Esophagus squamous epithelium (tissue), 5 donors: Measurements from ENCODE around the gene KDELR3. TPM values are rescaled to one million over a fixed set of nuclear protein-coding genes. Genes with fewer than 3 reads are reported as not detected.

Source experiments
- DNase-seq: peaks from one replicate; lab custom pipeline; 2025; lab: John Stamatoyannopoulos, UW
- H3K27ac ChIP-seq, 4 donors: fragments of 200-600 bp; sonication (generic); one replicate each; pipeline ENCODE4 v1.5.1; 2016 to 2019; ENCODE audit warnings: mild to moderate bottlenecking in 1 of 4
- H3K27me3 ChIP-seq, 4 donors: fragments of 200-600 bp; sonication (generic); 1 replicate in 3 of 4; 2 replicates in 1 of 4; pipeline versions ENCODE4 v1.5.1 to v1.6.0; 2017 to 2021; ENCODE audit warnings: antibody characterized with exemption in 1 of 4
- H3K36me3 ChIP-seq, 3 donors: fragments of 200-600 bp; sonication (generic); one replicate each; pipeline ENCODE4 v1.5.1; 2016 to 2019
- H3K4me1 ChIP-seq, 3 donors: fragments of 200-600 bp; sonication (generic); one replicate each; pipeline ENCODE4 v1.5.1; 2017 to 2019
- H3K4me3 ChIP-seq, 4 donors: fragments of 200-600 bp; sonication (generic); 1 replicate in 3 of 4; 2 replicates in 1 of 4; pipeline ENCODE4 v1.5.1; 2016 to 2019; ENCODE audit warnings: mild to moderate bottlenecking in 2 of 4, moderate library complexity in 1 of 4
- H3K9me3 ChIP-seq, 3 donors: fragments of 200-600 bp; sonication (generic); one replicate each; pipeline ENCODE4 v1.5.1; 2016 to 2019
- CTCF ChIP-seq, 6 experiments: fragments of 450-650 bp in 4 of 6; fragments of 200-600 bp in 2 of 6; sonication (generic) in 2 of 6; IDR thresholded peaks; one replicate each; pipeline ENCODE4 v1.5.1; 2016 to 2019; ENCODE audit warnings: antibody characterized with exemption in 6 of 6, mild to moderate bottlenecking in 4 of 6, moderate library complexity in 4 of 6
- POLR2A ChIP-seq, 4 donors: fragments of 450-650 bp; IDR thresholded peaks; one replicate each; pipeline ENCODE4 v1.6.1; 2017; ENCODE audit warnings: antibody characterized with exemption in 4 of 4, mild to moderate bottlenecking in 4 of 4, moderate library complexity in 3 of 4
- WGBS, 2 donors: methylation state at CpG; one replicate each; pipeline ENCODE4 v1.1.5; 2018; 5-methylcytosine and 5-hydroxymethylcytosine counted together
- intact Hi-C: fragments of 100-400 bp; cut with DNase I; formaldehyde crosslinking; loops from one replicate; pipeline ENCODE4 v1.15.0; 2022
- total RNA-seq, 4 donors: library from RNA; depleted of rRNA; stranded (reverse); fragments of >200 nt; gene quantifications; one replicate each; pipeline ENCODE4 v1.1.0, GENCODE V29; 2016
- donor health status: DM: yes; HTN: yes; CAD: no.

The KDELR3 gene
- total RNA-seq: 1 to 10 TPM; 1.1 to 9.6 (median 1.9) TPM

- TF ChIP-seq POLR2A (IDR thresholded peaks at IDR 0.05) (peak in 1 of 4 donors; percentile 47), CTCF (IDR thresholded peaks at IDR 0.05) (no peak)
- WGBS, 2 donors: 3% methylated on average over 13 of the region's 53 CpGs; no CpG with 5 or more reads in 1 of the 2 donors
These were observed at the start of gene KDELR3 for GRCh38 chr22:38467904-38468442. Gene KDELR3 (plus strand): TSS chr22:38468096. CDS start chr22:38468234, 138 bp downstream.

GRCh38 chr22:38418589-38418988 is 49.3 kb upstream of the KDELR3 start:
- H3K27ac ChIP-seq: no peak overlapping the region
- no peaks in the 10 kb centered on the region for H3K9me3 ChIP-seq
- DNase-seq: no peak
- H3K4me1 ChIP-seq: peaks cover 0 to 13% (median 3%) of the 10 kb centered on the region in 3 donors
- H3K4me3 ChIP-seq: no peak overlapping the region
- no peaks in the 10 kb centered on the region for H3K27me3 ChIP-seq
- intact Hi-C loops: no loop called here
- WGBS, 2 donors: 81 to 90% methylated on average over 14 of the region's 14 CpGs
- TF ChIP-seq POLR2A (IDR thresholded peaks at IDR 0.05) (no peak), CTCF (IDR thresholded peaks at IDR 0.05) (no peak)
- no peaks in the 10 kb centered on the region for H3K36me3 ChIP-seq

More at GRCh38 chr22:38467904-38468442, at the start of gene KDELR3:
- Histone ChIP-seq H3K27ac (peak within 1 kb of the TSS; percentile 37 to 65 (median 53)), H3K9me3 (no peaks in the 10 kb centered on the region), H3K27me3 (peaks cover 0 to 41% (median 0%) of the 10 kb centered on the region in 4 donors), H3K4me3 (peak within 1 kb of the TSS; percentile 27 to 81 (median 50)), H3K4me1 (peaks cover 10 to 22% (median 10%) of the 10 kb centered on the region in 3 donors), H3K36me3 (no peaks in the 10 kb centered on the region)
- intact Hi-C loops: no loop called here
- DNase-seq: no peak

- Histone ChIP-seq H3K36me3 (no peaks in the 10 kb centered on the region), H3K27me3 (no peaks in the 10 kb centered on the region), H3K9me3 (no peaks in the 10 kb centered on the region), H3K4me3 (no peak overlapping the region), H3K4me1 (peaks cover 0 to 20% (median 3%) of the 10 kb centered on the region in 3 donors), H3K27ac (no peak overlapping the region)
- intact Hi-C loops: no loop called here
- no peak for DNase-seq
- 90 to 94% methylated on average over 2 to 3 of the region's 14 CpGs for WGBS, 2 donors
- no peak for TF ChIP-seq POLR2A (IDR thresholded peaks at IDR 0.05)
- TF ChIP-seq CTCF (IDR thresholded peaks at IDR 0.05): no peak
These were observed 48.6 kb upstream of the KDELR3 start for GRCh38 chr22:38419121-38419857.

- intact Hi-C loops: no loop called here
- no peak overlapping the region for H3K27ac ChIP-seq
- H3K4me3 ChIP-seq: no peak overlapping the region
- H3K9me3 ChIP-seq: no peaks in the 10 kb centered on the region
- TF ChIP-seq POLR2A (IDR thresholded peaks at IDR 0.05): no peak
- no peak for TF ChIP-seq CTCF (IDR thresholded peaks at IDR 0.05)
- H3K27me3 ChIP-seq: no peaks in the 10 kb centered on the region
- no peaks in the 10 kb centered on the region for H3K36me3 ChIP-seq
- no peak for DNase-seq
- peaks cover 0 to 22% (median 3%) of the 10 kb centered on the region in 3 donors for H3K4me1 ChIP-seq
- 29% methylated on average over 3 of the region's 8 CpGs; no CpG with 5 or more reads in 1 of the 2 donors for WGBS, 2 donors
These were observed 48.1 kb upstream of the KDELR3 start for GRCh38 chr22:38419858-38420160.

- H3K27me3 ChIP-seq: no peaks in the 10 kb centered on the region
- no peak overlapping the region for H3K4me3 ChIP-seq
- DNase-seq: no peak
- TF ChIP-seq POLR2A (IDR thresholded peaks at IDR 0.05) (no peak), CTCF (IDR thresholded peaks at IDR 0.05) (no peak)
- H3K27ac ChIP-seq: no peak overlapping the region
- peaks cover 0 to 22% (median 3%) of the 10 kb centered on the region in 3 donors for H3K4me1 ChIP-seq
- intact Hi-C loops: no loop called here
- 86 to 94% methylated on average over 4 of the region's 4 CpGs for WGBS, 2 donors
- no peaks in the 10 kb centered on the region for H3K36me3 ChIP-seq
- H3K9me3 ChIP-seq: no peaks in the 10 kb centered on the region
These were observed 47.2 kb upstream of the KDELR3 start for GRCh38 chr22:38420734-38421133.
